ENCODE data around the gene PLXDC2. TPM values are rescaled to one million over a fixed set of nuclear protein-coding genes. Genes with fewer than 3 reads are reported as not detected.

PLXDC2 gene
- total and polyA plus RNA-seq, 11 donors, result 3.4 to 36.4 (median 17.1) TPM

- 71 to 84% (median 75%) methylated on average over 1 of the region's 1 CpG for WGBS, 4 donors
- H3K27me3 ChIP-seq, result no peaks in the 10 kb centered on the region
- TF ChIP-seq CTCF (IDR thresholded peaks at IDR 0.05) (no peak), POLR2A (IDR thresholded peaks at IDR 0.05) (no peak)
- H3K9me3 ChIP-seq, result peaks cover 0 to 13% (median 0%) of the 10 kb centered on the region in 12 donors
- ATAC-seq (peak in 1 of 4 donors; percentile 57), DNase-seq (no peak)
- no peaks in the 10 kb centered on the region for H3K36me3 ChIP-seq
- H3K27ac ChIP-seq, result no peak overlapping the region
- intact Hi-C loops (cut with DNase I), result no loop called here
- no peak overlapping the region for H3K4me3 ChIP-seq
- peaks cover 0 to 17% (median 0%) of the 10 kb centered on the region in 12 donors for H3K4me1 ChIP-seq
Measured at GRCh38 chr10:20088061-20088701, 271.9 kb downstream of the PLXDC2 start.

DNA sequence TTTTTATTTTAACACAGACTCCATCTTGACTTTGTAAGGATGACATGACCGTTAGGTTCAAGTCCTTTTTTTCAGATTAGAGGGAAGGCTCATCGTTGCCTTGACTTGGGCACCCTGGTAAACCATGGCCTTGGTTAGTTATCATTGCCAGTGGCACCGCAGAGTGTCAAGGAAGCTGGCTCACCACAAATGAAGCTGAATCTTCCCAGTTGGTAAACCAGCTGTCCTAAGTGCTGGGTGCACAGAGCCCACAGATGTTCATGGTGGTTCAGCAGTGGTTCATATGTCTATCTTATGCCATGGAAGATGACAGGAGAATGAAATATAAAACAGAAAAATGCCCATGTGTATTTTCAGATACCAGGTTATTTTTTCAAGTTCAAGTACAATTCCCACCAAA lies 273.6 kb downstream of the PLXDC2 start:
- no peak for TF ChIP-seq CTCF (IDR thresholded peaks at IDR 0.05)
- TF ChIP-seq POLR2A (IDR thresholded peaks at IDR 0.05), result no peak
- no peak for ATAC-seq

DNA sequence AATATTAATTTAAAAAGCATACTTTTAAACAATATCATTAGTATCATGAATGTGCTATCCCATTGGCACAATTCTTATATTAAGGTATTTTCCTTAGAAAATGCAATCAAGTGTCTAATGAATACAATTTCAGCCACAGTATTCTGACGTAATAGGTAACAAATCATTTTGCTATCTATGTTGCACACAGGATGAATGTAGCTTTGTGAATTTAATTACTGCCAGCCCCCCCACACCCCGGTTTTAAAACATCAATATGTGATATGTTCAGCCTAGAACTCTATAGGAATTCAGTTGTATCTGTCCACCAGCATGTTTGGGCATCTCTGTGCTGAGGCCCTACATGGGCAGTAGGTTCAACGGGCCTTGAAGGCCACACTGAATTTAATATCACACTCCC lies 274.6 kb downstream of the PLXDC2 start:
- Histone ChIP-seq H3K4me3 (no peak overlapping the region), H3K9me3 (peaks cover 0 to 13% (median 0%) of the 10 kb centered on the region in 12 donors), H3K4me1 (peaks cover 0 to 5% (median 0%) of the 10 kb centered on the region in 12 donors), H3K27ac (no peak overlapping the region), H3K36me3 (no peaks in the 10 kb centered on the region), H3K27me3 (no peaks in the 10 kb centered on the region)
- intact Hi-C loops (cut with DNase I), result loop anchor here in 2 of 10 donors (5.0 to 10.0 kb wide), 2 partner anchors 274 to 276 kb away; partner anchors contain the start of gene PLXDC2 (in 2 of the 2)
- ATAC-seq (no peak), DNase-seq (no peak)
- TF ChIP-seq POLR2A (IDR thresholded peaks at IDR 0.05) (no peak), CTCF (IDR thresholded peaks at IDR 0.05) (no peak)
- 84 to 93% (median 92%) methylated on average over 3 of the region's 3 CpGs for WGBS, 4 donors

More for the DNA sequence above, 273.6 kb downstream of the PLXDC2 start:
- no peaks in the 10 kb centered on the region for H3K27me3 ChIP-seq
- no peak overlapping the region for H3K27ac ChIP-seq
- 95 to 97% (median 95%) methylated on average over 3 of the region's 3 CpGs for WGBS, 4 donors
- H3K36me3 ChIP-seq, result no peaks in the 10 kb centered on the region
- H3K4me1 ChIP-seq, result peaks cover 0 to 13% (median 0%) of the 10 kb centered on the region in 12 donors
- no peak for DNase-seq
- intact Hi-C loops (cut with DNase I), result loop anchor here in 2 of 10 donors (5.0 to 10.0 kb wide), 2 partner anchors 273 to 275 kb away; partner anchors contain the start of gene PLXDC2 (in 2 of the 2)
- peaks cover 0 to 13% (median 0%) of the 10 kb centered on the region in 12 donors for H3K9me3 ChIP-seq
- no peak overlapping the region for H3K4me3 ChIP-seq

GRCh38 chr10:20091698-20092097 lies 275.5 kb downstream of the PLXDC2 start:
- DNase-seq (no peak), ATAC-seq (no peak)
- H3K4me3 ChIP-seq, result no peak overlapping the region
- H3K27ac ChIP-seq, result no peak overlapping the region
- no peaks in the 10 kb centered on the region for H3K27me3 ChIP-seq
- intact Hi-C loops (cut with DNase I), result loop anchor here in 2 of 10 donors (5.0 to 10.0 kb wide), 2 partner anchors 274 to 277 kb away; partner anchors contain the start of gene PLXDC2 (in 2 of the 2)
- peaks cover 0 to 5% (median 0%) of the 10 kb centered on the region in 12 donors for H3K4me1 ChIP-seq
- TF ChIP-seq POLR2A (IDR thresholded peaks at IDR 0.05), result no peak
- TF ChIP-seq CTCF (IDR thresholded peaks at IDR 0.05), result no peak
- WGBS, 4 donors, result 95 to 98% (median 97%) methylated on average over 5 of the region's 5 CpGs
- no peaks in the 10 kb centered on the region for H3K36me3 ChIP-seq
- H3K9me3 ChIP-seq, result peaks cover 0 to 13% (median 0%) of the 10 kb centered on the region in 12 donors

Measured in heart left ventricle (tissue), 16 donors.